ENCODE results near the gene RTN4R.
"Not testable (repeated sequence)": the region's sequence is repeated elsewhere in the genome, so short reads cannot be mapped to it uniquely, and the experiment has no call there.

The RTN4R gene

GRCh38 chr22:20286784-20287423 lies 18.8 kb upstream of the RTN4R start:
- not testable (repeated sequence) for H3K27me3 ChIP-seq (ENCODE audit: control insufficient read depth, insufficient read depth, low read length); H3K79me2 ChIP-seq; H3K4me3 ChIP-seq (ENCODE audit: low read depth, low read length)

GRCh38 chr22:20286312-20286660 lies 18.2 kb upstream of the RTN4R start:
- H3K4me1 ChIP-seq; H3K27ac ChIP-seq; H3K4me2 ChIP-seq (ENCODE audit: low read length); H2AFZ ChIP-seq; H3K9me3 ChIP-seq (ENCODE audit: control insufficient read depth, low read length); H3K9ac ChIP-seq; H3K36me3 ChIP-seq (ENCODE audit: control insufficient read depth, insufficient read depth, low read length); H3K27me3 ChIP-seq (ENCODE audit: control insufficient read depth, insufficient read depth, low read length); H3K79me2 ChIP-seq; H3K4me3 ChIP-seq (ENCODE audit: low read depth, low read length): not testable (repeated sequence)

More at GRCh38 chr22:20286784-20287423, 18.8 kb upstream of the RTN4R start:
- H2AFZ ChIP-seq; H3K27ac ChIP-seq; H3K9me3 ChIP-seq (ENCODE audit: control insufficient read depth, low read length); H3K4me1 ChIP-seq; H3K4me2 ChIP-seq (ENCODE audit: low read length); H3K36me3 ChIP-seq (ENCODE audit: control insufficient read depth, insufficient read depth, low read length); H3K9ac ChIP-seq: not testable (repeated sequence)

- H3K36me3 ChIP-seq (ENCODE audit: control insufficient read depth, insufficient read depth, low read length); H3K9me3 ChIP-seq (ENCODE audit: control insufficient read depth, low read length); H3K4me2 ChIP-seq (ENCODE audit: low read length); H3K4me1 ChIP-seq; H2AFZ ChIP-seq; H3K27me3 ChIP-seq (ENCODE audit: control insufficient read depth, insufficient read depth, low read length); H3K9ac ChIP-seq; H3K4me3 ChIP-seq (ENCODE audit: low read depth, low read length); H3K79me2 ChIP-seq; H3K27ac ChIP-seq: not testable (repeated sequence)
- peak; percentile 65 for TF ChIP-seq CTCF (IDR thresholded peaks at IDR 0.05)
Observed at GRCh38 chr22:20285473-20286311, 17.6 kb upstream of the RTN4R start.

- no peaks in the 10 kb centered on the region for H3K79me2 ChIP-seq
- no peak overlapping the region for H3K9ac ChIP-seq
- no peaks in the 10 kb centered on the region for H3K36me3 ChIP-seq (ENCODE audit: control insufficient read depth, insufficient read depth, low read length)
- H3K4me3 ChIP-seq (ENCODE audit: low read depth, low read length), result no peak overlapping the region
- no peak overlapping the region for H3K27ac ChIP-seq
- no peaks in the 10 kb centered on the region for H3K4me1 ChIP-seq
- H3K9me3 ChIP-seq (ENCODE audit: control insufficient read depth, low read length), result no peaks in the 10 kb centered on the region
- H2AFZ ChIP-seq, result no peak overlapping the region
- no peak overlapping the region for H3K4me2 ChIP-seq (ENCODE audit: low read length)
- no peaks in the 10 kb centered on the region for H3K27me3 ChIP-seq (ENCODE audit: control insufficient read depth, insufficient read depth, low read length)
- no peak for TF ChIP-seq CTCF (IDR thresholded peaks at IDR 0.05)
Observed at GRCh38 chr22:20284471-20285086, 16.5 kb upstream of the RTN4R start.

GRCh38 chr22:20283674-20284066 lies 15.6 kb upstream of the RTN4R start:
- no peak overlapping the region for H2AFZ ChIP-seq
- no peak overlapping the region for H3K4me3 ChIP-seq (ENCODE audit: low read depth, low read length)
- no peaks in the 10 kb centered on the region for H3K36me3 ChIP-seq (ENCODE audit: control insufficient read depth, insufficient read depth, low read length)
- no peaks in the 10 kb centered on the region for H3K27me3 ChIP-seq (ENCODE audit: control insufficient read depth, insufficient read depth, low read length)
- no peaks in the 10 kb centered on the region for H3K79me2 ChIP-seq
- H3K4me2 ChIP-seq (ENCODE audit: low read length), result no peak overlapping the region
- H3K4me1 ChIP-seq, result no peaks in the 10 kb centered on the region
- no peaks in the 10 kb centered on the region for H3K9me3 ChIP-seq (ENCODE audit: control insufficient read depth, low read length)
- no peak overlapping the region for H3K27ac ChIP-seq
- H3K9ac ChIP-seq, result no peak overlapping the region
- TF ChIP-seq CTCF (IDR thresholded peaks at IDR 0.05), result no peak

Measured in parathyroid adenoma (tissue), 2 donors.